GM21619 (cell line): ENCODE results near the gene MKRN1.
"Not testable (repeated sequence)": the region's sequence is repeated elsewhere in the genome, so short reads cannot be mapped to it uniquely, and the experiment has no call there.

Experiments used
- ATAC-seq: cut with Tn5 transposase; IDR thresholded peaks from one replicate; pipeline ENCODE4 v1.9.1; 2021; ENCODE audit not compliant: unreplicated experiment

Gene MKRN1, protein sequence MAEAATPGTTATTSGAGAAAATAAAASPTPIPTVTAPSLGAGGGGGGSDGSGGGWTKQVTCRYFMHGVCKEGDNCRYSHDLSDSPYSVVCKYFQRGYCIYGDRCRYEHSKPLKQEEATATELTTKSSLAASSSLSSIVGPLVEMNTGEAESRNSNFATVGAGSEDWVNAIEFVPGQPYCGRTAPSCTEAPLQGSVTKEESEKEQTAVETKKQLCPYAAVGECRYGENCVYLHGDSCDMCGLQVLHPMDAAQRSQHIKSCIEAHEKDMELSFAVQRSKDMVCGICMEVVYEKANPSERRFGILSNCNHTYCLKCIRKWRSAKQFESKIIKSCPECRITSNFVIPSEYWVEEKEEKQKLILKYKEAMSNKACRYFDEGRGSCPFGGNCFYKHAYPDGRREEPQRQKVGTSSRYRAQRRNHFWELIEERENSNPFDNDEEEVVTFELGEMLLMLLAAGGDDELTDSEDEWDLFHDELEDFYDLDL

DNA sequence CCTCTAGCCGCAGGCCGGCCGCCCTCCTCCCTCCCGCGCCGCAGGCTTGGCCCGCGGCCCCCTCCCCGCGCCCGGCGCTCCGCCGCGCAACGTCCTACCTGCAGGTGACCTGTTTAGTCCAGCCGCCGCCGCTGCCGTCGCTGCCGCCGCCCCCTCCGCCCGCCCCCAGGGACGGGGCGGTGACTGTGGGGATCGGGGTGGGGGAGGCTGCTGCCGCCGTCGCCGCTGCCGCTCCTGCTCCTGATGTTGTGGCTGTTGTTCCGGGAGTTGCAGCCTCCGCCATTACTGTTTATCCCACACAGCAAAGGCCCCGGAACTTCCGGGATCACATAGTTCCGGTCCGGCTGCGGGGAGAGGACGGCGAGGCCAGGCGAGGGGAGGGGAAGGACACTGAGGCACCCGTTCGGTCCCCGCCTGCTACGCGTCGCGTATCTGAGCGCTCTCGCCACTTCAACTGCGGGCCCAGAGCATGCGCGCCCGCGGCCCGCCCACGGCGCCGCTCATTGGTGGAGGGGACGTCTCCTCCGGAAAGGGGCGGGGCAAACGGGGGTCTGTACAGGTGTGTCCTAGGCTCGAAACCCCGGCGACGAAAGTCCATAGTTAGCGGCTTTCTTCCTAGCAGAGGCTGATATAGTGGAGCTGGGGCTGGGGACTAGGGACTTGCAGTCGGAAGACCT is at the start of gene MKRN1:
MKRN1 (minus strand) TSS at position 444 of the 677 bp plus-strand sequence; CDS start at position 283, 161 bp downstream.
- ATAC-seq: peak; percentile 94

DNA sequence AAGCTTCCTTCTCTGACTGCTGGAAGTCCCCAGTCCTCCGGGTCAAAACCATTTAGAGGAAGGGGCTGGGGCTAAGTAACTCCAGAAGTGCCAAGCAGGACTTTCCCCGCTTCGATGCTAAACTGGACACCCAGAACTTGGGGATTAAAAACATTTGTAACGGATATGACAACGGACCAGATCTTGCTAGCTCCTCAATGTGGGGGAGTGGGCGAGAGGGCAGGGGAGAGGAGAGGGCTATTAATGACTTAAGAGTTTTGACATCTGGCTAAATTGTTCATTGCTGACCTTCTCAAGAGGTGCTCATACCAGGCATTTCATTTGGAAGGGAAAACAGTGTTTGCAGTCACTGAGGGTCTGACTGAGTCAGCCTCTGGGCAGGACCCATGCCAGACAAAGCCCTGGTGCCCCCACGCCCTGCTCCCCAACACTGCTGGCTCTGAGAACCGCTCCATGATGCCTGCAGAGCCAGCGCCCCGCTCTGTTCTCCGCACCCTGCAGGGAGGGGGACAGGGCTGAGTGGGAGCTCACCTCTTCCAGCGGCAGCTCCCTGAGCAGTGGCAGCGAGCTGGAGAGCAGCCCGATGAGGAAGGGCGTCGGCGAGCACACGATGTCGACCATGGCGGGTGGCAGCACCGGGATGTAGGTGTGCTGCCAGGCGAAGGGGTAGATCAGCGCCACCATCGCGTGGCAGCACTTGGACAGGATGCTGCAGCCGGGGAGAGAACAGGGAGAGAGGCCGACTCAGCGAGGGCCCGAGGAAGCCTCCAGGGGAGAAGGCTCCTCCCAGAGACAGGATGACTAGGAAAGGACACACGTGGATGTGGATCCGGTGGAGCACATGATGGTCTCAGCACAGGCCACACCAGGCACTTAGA is 47.7 kb upstream of the MKRN1 start:
- ATAC-seq: no peak

DNA sequence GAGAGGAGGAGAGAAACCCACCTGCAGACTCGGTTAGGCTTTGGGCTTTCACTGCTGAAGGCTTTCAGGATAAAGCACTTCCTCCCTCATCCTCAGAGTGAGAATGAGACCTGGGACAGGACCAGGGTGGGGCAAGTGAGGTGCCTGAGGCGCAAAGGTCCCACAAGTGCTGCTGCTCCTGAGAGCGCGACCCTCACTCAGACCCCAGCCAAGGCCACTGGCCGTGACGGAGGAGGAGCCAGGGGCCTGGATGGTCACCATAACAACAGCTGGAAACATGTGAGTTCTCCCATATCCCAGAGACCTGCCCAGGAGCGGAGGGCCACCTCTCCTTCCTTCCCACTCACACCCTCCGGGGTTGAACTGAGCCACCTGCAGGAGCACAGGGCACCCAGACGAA is 46.9 kb upstream of the MKRN1 start:
- no peak for ATAC-seq

DNA sequence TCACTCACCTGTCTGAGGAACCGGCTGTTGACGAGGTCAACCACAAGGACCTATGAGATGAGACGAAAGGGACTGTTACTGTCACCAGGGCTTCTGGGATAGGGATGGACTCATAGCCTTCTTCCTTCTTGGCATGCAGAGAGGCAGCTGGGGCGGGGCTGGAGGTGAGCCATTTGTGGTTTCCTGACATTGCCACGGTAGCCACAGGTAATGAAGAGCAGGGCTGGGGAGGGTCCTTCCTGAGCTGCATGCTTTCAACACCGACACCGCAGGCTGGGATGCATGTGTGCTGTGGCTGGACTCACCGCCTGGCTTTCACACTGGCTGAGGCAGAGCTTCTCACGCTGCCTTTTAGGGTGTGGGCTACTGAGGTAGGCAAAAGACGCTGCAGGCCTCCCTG is 46.4 kb upstream of the MKRN1 start:
- no peak for ATAC-seq

DNA sequence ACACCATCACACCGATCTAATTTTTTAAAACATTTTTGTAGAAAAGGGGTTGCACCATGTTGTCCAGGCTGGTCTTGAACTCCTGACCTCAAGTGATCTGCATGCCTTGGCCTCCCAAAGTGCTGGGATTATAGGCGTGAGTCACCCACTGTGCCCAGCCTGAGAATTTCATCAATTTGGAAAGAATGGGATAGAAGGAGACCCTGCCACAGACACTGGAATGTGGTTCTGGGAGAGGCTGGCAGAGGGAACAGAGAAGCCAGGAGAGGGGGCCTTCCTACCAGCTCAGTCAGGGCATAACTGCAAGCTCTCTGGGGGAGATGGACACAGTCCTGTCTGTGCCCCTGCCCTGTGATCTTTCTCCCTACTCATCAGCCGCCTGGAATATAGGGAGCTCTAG is 42.1 kb upstream of the MKRN1 start:
- no peak for ATAC-seq

DNA sequence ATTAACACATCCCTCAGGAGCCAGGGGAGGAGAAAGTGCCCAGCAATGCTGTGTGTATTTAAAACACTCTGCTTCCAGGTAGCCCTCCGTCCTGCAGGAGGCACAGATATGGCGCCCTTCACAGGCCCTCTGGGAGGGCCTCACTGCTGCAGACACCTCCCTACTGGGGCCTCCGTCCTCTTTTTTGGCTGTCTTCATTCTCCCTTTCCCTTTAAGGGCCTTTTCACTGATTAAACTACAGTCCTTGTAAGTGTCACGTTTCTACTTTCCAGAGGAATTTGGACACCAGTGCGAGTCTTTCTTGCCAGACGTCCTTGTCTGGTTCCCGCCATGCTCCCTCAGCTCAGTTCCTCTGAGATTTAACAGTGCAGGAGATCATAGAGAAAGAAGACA is 39.7 kb upstream of the MKRN1 start:
- no peak for ATAC-seq

DNA sequence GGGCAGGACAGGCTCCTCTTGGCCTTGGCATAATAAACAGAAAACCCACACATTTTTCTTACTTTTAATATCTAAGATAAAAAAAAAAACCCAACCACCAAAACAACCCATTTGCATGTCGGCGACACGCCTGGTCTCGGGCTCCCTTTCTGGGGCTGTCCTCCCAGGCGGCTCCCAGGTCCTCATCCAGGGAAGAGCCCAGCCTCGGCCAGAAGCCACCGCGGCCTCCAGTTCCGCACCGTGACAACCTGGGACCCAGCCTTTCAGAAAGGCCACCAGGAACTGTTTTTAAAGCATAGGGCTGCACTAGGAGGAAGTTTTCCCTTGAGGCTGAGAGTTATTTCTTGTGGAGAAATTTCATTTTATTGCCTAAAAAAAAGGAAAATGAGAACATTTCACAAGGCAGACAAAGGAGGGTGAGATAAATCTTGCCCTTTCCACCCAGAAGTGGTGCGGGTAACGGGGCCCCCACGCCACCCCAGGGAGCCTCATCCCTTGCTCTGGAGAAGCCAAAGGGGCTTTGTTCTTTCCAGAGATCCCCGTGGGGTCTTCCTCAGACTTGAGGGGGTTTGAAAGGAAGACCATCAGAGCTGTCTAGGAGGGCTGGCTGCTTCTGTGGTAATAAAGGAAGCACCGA is 39.2 kb upstream of the MKRN1 start:
- no peak for ATAC-seq

DNA sequence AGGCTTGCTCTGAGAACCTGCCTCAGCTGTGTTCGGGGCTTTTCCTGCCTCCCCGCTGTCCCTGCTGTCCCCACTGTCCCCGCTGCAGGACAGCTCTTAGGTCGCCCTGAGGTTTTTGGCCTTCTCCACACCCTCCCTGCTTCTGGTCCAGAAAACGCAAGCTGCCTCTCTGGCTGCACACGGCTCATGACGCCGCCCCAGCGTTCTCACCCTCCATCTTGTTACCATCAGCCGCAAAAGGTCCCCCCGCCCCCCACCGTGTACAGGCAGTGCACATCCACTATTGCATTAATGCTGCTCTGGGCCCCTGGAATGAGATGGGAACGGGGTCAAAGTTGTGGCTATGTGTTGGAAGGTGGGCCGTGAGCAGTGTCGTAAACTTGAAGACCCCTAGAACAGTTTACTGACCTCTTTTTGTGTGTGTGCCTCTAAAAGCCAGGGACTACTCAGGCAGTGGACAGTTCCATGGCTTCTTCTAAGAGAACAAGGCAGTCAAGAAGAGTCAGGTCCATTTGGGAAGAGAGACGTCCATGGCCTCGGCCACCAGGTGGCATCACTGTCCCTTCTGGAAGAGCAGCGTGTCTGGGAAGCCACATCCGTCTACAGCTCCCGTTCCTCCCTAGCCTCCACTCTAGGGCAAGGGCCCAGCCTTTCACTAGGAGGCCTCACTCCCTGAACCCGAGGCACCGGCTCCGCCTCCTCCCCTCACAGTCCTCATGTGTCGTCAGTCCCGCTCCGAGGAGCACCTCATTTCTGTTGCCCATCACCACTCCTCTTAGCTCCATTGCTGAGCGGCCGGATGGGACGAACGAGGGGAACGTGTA is 38.5 kb upstream of the MKRN1 start:
- ATAC-seq: peak; percentile 81

DNA sequence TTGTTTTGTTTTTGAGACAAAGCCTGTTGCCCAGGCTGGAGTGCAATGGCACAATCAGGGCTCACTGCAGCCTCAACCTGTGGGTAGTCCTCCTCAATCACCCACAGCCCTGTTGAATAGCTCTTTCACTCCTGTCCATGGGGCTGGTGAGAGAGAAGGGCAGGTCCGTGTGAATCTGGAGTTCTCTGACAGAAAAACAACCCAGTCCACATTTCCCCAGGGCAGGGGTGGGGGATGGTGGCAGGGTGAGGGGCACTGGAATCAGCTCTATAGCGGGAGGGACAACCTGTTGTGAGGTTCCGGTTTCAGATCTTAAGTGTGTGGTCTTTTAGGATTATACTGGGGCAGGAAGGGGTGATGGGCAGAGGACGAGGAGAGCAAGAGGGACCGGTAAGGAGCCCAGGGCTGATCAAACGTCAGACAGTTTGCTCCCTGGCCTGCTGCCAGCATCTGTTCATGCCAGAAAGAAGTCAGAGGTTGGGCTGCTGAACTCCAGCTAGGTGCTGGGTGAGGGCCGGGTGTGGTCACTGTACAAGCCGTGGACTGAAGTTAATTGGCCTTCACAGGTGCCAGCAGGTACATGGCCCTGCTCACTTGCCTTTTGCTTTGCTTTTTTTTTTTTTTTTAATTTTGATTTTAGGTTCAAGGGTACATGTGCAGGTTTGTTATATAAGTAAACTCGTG is 33.2 kb upstream of the MKRN1 start:
- no peak for ATAC-seq

DNA sequence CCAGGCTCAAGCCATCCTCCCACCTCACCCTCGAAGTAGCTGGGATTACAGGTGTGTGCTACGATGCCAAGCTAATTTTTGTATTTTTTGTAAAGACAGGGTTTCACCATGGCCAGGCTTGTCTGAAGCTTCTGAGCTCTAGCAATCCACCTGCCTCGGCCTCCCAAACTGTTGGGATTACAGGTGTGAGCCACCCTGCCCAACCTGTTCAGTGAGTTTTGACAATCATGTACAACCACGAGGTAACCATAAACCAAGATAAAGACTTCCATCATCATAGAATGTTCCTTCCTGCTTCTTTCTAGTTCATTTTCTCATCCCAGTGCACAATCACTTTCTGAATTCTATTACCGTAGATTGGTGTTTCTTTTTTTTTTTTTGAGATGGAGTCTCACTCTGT is 30.5 kb upstream of the MKRN1 start:
- no peak for ATAC-seq

DNA sequence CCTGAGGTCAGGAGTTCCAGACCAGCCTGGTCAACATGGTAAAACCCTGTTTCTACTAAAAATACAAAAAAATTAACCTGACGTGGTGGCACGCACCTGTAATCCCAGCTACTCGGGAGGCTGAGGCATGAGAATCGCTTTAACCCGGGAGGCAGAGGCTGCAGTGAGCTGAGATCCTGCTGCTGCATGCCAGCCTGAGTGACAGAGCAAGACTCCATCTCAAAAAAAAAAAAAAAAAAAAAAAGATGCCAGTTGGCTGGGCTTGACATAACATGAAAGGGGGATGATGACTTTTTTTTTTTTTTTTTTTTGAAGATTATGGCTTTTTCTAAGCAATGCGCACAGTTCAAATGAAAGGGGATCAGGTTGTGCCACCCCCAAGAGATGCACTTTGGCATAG is 28.3 kb upstream of the MKRN1 start:
- not testable (repeated sequence) for ATAC-seq

DNA sequence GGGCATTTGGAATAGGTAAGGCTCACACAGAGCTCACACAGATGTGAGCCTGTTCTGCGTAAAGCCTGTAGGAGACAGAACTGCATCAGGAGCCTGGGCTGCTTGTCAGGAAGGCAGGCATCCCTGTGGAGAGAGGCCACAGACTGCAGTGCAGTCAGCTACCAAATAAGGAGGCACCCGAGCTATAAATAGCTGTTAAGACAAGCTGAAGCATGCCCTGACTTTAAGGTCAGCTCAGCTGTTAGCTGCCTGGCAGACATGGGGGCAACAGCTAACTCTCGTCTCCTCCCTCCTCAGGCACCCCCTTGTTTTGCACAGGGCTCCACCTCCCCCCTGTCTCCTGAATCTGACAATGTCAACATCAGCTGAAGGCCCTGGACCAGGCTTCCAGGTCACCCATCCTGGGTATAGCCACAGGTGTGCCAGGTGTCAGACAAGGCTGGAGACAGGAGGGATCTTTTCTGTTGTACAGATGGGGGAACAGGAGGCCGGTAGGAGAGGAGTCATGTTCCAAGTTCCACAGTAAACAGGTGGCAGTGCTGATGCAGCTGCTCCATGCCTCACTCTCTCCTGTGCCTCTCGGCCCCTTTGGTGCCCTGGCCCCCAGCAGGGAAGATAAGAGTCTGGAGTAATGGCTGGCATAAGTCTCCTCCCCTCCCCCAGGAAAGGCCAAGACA is 27.6 kb upstream of the MKRN1 start:
- no peak for ATAC-seq

DNA sequence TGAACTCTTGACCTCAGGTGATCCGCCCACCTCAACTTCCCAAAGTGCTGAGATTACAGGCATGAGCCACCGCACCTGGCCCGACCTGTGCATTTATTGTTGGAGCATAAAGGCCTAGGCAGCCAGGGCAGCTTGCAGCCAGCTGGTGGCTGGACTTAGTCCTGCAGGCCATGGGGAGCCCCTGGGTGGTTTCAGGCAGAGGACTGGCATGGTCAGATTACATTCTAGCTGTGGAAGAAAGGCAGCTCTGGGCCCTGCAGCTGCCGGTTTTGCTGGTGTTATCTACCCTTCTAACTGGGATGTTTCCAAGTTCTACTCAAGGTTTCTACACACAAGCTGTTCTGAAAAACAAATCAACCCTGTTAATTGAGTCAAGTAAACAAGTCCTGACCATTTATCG is 22.7 kb upstream of the MKRN1 start:
- no peak for ATAC-seq

DNA sequence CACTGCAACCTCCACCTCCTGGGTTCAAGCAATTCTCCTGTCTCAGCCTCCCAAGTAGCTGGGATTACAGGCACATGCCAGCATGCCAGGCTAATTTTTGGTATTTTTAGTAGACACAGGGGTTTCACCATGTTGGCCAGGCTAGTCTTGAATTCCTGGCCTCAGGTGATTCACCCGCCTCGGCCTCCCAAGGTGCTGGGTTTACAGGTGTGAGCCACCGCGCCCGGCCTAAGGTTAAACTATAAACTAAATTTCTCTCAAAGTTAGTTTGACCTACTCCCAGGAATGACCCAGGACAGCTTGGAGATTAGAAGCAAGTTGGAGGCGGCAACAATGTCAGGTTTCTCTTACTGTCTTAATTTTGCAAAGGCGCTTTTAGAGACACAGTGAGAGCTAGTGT is 18.5 kb upstream of the MKRN1 start:
- not testable (repeated sequence) for ATAC-seq

DNA sequence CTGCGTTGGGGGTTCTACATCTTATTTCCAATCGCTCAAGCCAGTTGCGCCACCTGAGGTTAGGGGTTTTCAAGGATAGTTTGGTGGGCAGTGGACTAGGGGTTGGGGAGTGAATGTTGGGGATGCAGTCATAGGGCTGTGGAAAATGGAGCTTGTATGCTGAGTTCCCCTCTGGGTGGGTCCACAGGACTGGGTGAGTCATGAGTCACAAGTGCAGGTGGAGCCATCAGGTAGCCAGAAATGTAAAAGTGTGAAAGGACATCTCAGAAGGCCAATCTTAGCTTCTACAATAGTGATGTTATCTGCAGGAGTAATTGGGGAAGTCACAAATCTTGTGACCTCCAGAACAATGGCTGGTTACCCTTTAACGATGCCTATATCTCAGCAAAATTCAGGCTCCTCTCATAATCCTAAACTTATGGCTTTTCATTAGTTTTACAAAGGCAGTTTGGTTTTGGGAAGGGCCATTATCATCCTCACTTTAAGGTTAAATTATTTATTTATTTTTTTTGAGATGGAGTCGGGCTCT is 18.0 kb upstream of the MKRN1 start:
- ATAC-seq: no peak

DNA sequence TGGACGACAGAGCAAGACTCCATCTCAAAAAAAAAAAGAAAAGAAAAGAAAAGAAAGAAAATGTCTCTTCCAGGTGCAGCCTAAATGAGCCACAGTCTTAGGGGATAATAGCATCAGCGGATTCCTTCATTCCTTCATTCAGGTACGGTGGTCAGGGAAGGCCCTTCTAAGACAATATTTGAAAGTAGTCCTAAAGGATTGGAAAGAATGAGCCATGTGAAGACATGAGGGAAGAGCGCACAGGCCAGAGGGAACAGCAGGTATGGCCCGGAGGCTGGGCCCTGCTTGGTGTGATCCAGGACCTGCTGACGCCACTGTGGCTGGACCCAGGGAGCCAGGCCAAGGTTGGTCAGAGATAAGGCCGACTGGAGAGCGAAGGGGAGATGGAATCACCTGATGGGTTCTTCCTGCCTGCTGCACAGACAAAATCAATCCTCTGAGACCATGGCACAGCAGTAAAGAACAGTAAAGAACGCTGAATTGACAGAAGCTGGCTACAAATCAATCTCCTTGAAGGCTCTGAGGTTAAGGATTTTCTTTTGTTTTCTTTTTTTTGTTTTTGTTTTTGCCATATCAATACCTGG is 16.3 kb upstream of the MKRN1 start:
- ATAC-seq: no peak

DNA sequence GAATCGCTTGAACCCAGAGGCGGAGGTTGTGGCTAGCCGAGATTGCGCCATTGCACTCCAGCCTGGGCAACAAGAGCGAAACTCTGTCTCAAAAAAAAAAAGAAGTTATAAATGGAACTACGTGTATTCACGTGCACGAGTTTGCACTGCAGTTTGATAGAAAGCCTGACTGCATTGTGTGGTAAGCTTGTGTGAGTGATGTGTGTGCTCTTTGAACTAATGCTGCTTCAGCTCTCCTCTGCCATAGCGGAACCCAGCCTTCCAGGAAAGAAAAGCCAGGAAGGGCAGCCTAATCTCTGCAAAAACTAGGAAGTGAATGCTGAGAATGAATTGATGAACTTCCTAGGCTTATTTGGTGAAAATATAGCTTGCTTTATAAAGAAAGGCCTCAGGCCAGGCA is 15.6 kb upstream of the MKRN1 start:
- ATAC-seq: no peak

DNA sequence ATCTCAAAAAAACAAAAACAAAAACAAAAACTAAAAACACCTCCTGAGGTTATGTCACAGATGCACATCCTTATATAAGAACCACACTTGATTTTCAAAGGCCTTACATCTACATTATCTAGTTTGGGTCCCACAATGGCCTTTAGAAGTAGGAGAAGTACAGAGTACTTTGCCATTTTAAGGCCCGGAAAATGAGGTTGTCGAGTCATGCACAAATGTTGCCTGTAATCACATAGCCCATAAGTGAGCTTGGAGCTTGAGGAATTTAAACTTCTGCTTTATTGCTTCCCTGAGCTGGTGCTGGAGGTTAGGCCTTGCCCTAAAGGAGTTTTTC is 9.7 kb upstream of the MKRN1 start:
- no peak for ATAC-seq
